Nephron (organoid): ENCODE data around the gene GPD1L.

ENCODE experiments used
- H3K27ac Mint-ChIP-seq, 3 experiments: 2 replicates each; pipeline ENCODE4 v1.8.0; 2020; ENCODE audit warnings: mixed read lengths in 3 of 3, mild to moderate bottlenecking in 2 of 3, moderate library complexity in 1 of 3
- H3K27me3 Mint-ChIP-seq: 2 replicates; pipeline ENCODE4 v1.8.0; 2021; ENCODE audit warnings: low read depth, mild to moderate bottlenecking, moderate library complexity, mixed read lengths
- H3K36me3 Mint-ChIP-seq: 2 replicates; pipeline ENCODE4 v1.8.0; 2020; ENCODE audit warnings: low read depth, mixed read lengths
- H3K4me1 Mint-ChIP-seq: 2 replicates; pipeline ENCODE4 v1.8.0; 2020; ENCODE audit warnings: mixed read lengths
- H3K4me3 Mint-ChIP-seq, 3 experiments: 2 replicates each; pipeline ENCODE4 v1.8.0; 2020; ENCODE audit warnings: mild to moderate bottlenecking in 3 of 3, mixed read lengths in 3 of 3, moderate library complexity in 2 of 3
- H3K9me3 Mint-ChIP-seq: 2 replicates; pipeline ENCODE4 v1.8.0; 2020; ENCODE audit warnings: mixed read lengths
- CTCF ChIP-seq, 3 experiments: fragments of 200-600 bp; sonication (generic); IDR thresholded peaks; one replicate each; pipeline ENCODE4 v1.5.0; 2021; ENCODE audit warnings: antibody characterized with exemption in 3 of 3; ENCODE audit not compliant: unreplicated experiment in 3 of 3

The GPD1L gene

GRCh38 chr3:32155117-32155516 is 48.7 kb downstream of the GPD1L start:
- Mint-ChIP-seq H3K9me3 (no peaks in the 10 kb centered on the region), H3K36me3 (peaks cover 8% of the 10 kb centered on the region), H3K4me3 (no peak overlapping the region), H3K27me3 (no peaks in the 10 kb centered on the region), H3K27ac (no peak overlapping the region), H3K4me1 (no peaks in the 10 kb centered on the region)
- no peak for TF ChIP-seq CTCF (IDR thresholded peaks at IDR 0.05; ENCODE audit: unreplicated experiment in 3 of 3)

GRCh38 chr3:32157600-32158264 is 51.3 kb downstream of the GPD1L start:
- Mint-ChIP-seq H3K27me3 (no peaks in the 10 kb centered on the region), H3K36me3 (peaks cover 3% of the 10 kb centered on the region), H3K9me3 (no peaks in the 10 kb centered on the region), H3K4me3 (no peak overlapping the region), H3K4me1 (no peaks in the 10 kb centered on the region), H3K27ac (no peak overlapping the region)
- no peak for TF ChIP-seq CTCF (IDR thresholded peaks at IDR 0.05; ENCODE audit: unreplicated experiment in 3 of 3)

- no peak overlapping the region for H3K4me3 Mint-ChIP-seq
- H3K4me1 Mint-ChIP-seq = no peaks in the 10 kb centered on the region
- no peaks in the 10 kb centered on the region for H3K27me3 Mint-ChIP-seq
- H3K27ac Mint-ChIP-seq = no peak overlapping the region
- TF ChIP-seq CTCF (IDR thresholded peaks at IDR 0.05; ENCODE audit: unreplicated experiment in 3 of 3) = no peak
- H3K9me3 Mint-ChIP-seq = no peaks in the 10 kb centered on the region
- H3K36me3 Mint-ChIP-seq = peaks cover 3% of the 10 kb centered on the region
Observed at GRCh38 chr3:32160706-32161214, 54.3 kb downstream of the GPD1L start.

- H3K9me3 Mint-ChIP-seq = peaks cover 6% of the 10 kb centered on the region
- peaks cover 19% of the 10 kb centered on the region for H3K36me3 Mint-ChIP-seq
- no peaks in the 10 kb centered on the region for H3K4me1 Mint-ChIP-seq
- no peaks in the 10 kb centered on the region for H3K27me3 Mint-ChIP-seq
- H3K4me3 Mint-ChIP-seq = no peak overlapping the region
- peak overlapping the region in 1 of 3 experiments; percentile 59 for H3K27ac Mint-ChIP-seq
- TF ChIP-seq CTCF (IDR thresholded peaks at IDR 0.05; ENCODE audit: unreplicated experiment in 3 of 3) = no peak
Observed at GRCh38 chr3:32165442-32165841, 59.0 kb downstream of the GPD1L start.

- TF ChIP-seq CTCF (IDR thresholded peaks at IDR 0.05; ENCODE audit: unreplicated experiment in 3 of 3) = no peak
- Mint-ChIP-seq H3K36me3 (peaks cover 27% of the 10 kb centered on the region), H3K4me3 (no peak overlapping the region), H3K27ac (peak overlapping the region; percentile 0 to 59 (median 1)), H3K4me1 (no peaks in the 10 kb centered on the region), H3K9me3 (peaks cover 15% of the 10 kb centered on the region), H3K27me3 (no peaks in the 10 kb centered on the region)
Observed at GRCh38 chr3:32166654-32167053, 60.2 kb downstream of the GPD1L start.

GRCh38 chr3:32172420-32172819 is 66.0 kb downstream of the GPD1L start:
- Mint-ChIP-seq H3K27me3 (peaks cover 3% of the 10 kb centered on the region), H3K4me3 (no peak overlapping the region), H3K36me3 (peaks cover 35% of the 10 kb centered on the region), H3K9me3 (peaks cover 33% of the 10 kb centered on the region), H3K4me1 (no peaks in the 10 kb centered on the region), H3K27ac (no peak overlapping the region)
- no peak for TF ChIP-seq CTCF (IDR thresholded peaks at IDR 0.05; ENCODE audit: unreplicated experiment in 3 of 3)
